Measurements from ENCODE around the gene APOBEC2.
"Not testable (repeated sequence)": the region's sequence is repeated elsewhere in the genome, so short reads cannot be mapped to it uniquely, and the experiment has no call there.

The APOBEC2 gene

GRCh38 chr6:41053041-41053440 is at the start of gene APOBEC2:
Gene APOBEC2, plus strand, starts transcription at chr6:41053202. Its CDS starts 146 bp downstream, at chr6:41053348.
- DNase-seq, result no peak

- peak; percentile 87 for DNase-seq
Measured at GRCh38 chr6:41006217-41006616, 46.8 kb upstream of the APOBEC2 start.

GRCh38 chr6:41006980-41007379 is 46.0 kb upstream of the APOBEC2 start:
- DNase-seq, result not testable (repeated sequence)

GRCh38 chr6:41008011-41008410 is 45.0 kb upstream of the APOBEC2 start:
- DNase-seq, result no peak

- DNase-seq, result no peak
Measured at GRCh38 chr6:41009669-41010068, 43.3 kb upstream of the APOBEC2 start.

- DNase-seq, result no peak
Measured at GRCh38 chr6:41011673-41012072, 41.3 kb upstream of the APOBEC2 start.

GRCh38 chr6:41013466-41014153 is 39.4 kb upstream of the APOBEC2 start:
- DNase-seq, result no peak

GRCh38 chr6:41014780-41015179 is 38.2 kb upstream of the APOBEC2 start:
- DNase-seq, result no peak

- not testable (repeated sequence) for DNase-seq
Measured at GRCh38 chr6:41015860-41016259, 37.1 kb upstream of the APOBEC2 start.

- DNase-seq, result no peak
Measured at GRCh38 chr6:41017663-41018062, 35.3 kb upstream of the APOBEC2 start.

- peak; percentile 23 for DNase-seq
Measured at GRCh38 chr6:41021832-41022231, 31.2 kb upstream of the APOBEC2 start.

- DNase-seq, result no peak
Measured at GRCh38 chr6:41022294-41022693, 30.7 kb upstream of the APOBEC2 start.

GRCh38 chr6:41023114-41023513 is 29.9 kb upstream of the APOBEC2 start:
- DNase-seq, result no peak

- DNase-seq, result no peak
Measured at GRCh38 chr6:41025966-41026530, 27.0 kb upstream of the APOBEC2 start.

GRCh38 chr6:41027241-41027640 is 25.8 kb upstream of the APOBEC2 start:
- no peak for DNase-seq

GRCh38 chr6:41027799-41028560 is 25.0 kb upstream of the APOBEC2 start:
- DNase-seq, result peak; percentile 95

GRCh38 chr6:41028561-41029412 is 24.2 kb upstream of the APOBEC2 start:
- peak; percentile 64 for DNase-seq

- DNase-seq, result no peak
Measured at GRCh38 chr6:41032830-41033229, 20.2 kb upstream of the APOBEC2 start.

GRCh38 chr6:41033776-41034175 is 19.2 kb upstream of the APOBEC2 start:
- DNase-seq, result no peak

- DNase-seq, result no peak
Measured at GRCh38 chr6:41036186-41036585, 16.8 kb upstream of the APOBEC2 start.

GRCh38 chr6:41036601-41037000 is 16.4 kb upstream of the APOBEC2 start:
- no peak for DNase-seq

- no peak for DNase-seq
Measured at GRCh38 chr6:41037107-41037900, 15.7 kb upstream of the APOBEC2 start.

All from hematopoietic multipotent progenitor cell treated with erythropoietin and hydrocortisone succinate and interleukin-3 and kit ligand, for 4 days (in vitro differentiated cells).